Right atrium auricular region (tissue), 2 donors: ENCODE data around the gene BTF3L4. TPM values are rescaled to one million over a fixed set of nuclear protein-coding genes. Genes with fewer than 3 reads are reported as not detected.
"Not testable (repeated sequence)": the region's sequence is repeated elsewhere in the genome, so short reads cannot be mapped to it uniquely, and the experiment has no call there.

ENCODE experiments used
- DNase-seq: peaks from one replicate; pipeline ENCODE4 v3.0.0-alpha.2; 2019; ENCODE audit warnings: low spot score
- H3K27ac ChIP-seq, 2 donors: fragments of 200-600 bp; sonication (generic); 1 replicate in 1 of 2; 2 replicates in 1 of 2; pipeline ENCODE4 v1.5.1; 2016 to 2019
- H3K27me3 ChIP-seq, 2 donors: fragments of 200-600 bp; sonication (generic); one replicate each; pipeline versions ENCODE4 v1.5.1 to v1.6.0; 2017 to 2019
- H3K36me3 ChIP-seq: fragments of 200-600 bp; sonication (generic); one replicate; pipeline ENCODE4 v1.5.1; 2016
- H3K4me1 ChIP-seq, 2 donors: fragments of 200-600 bp; sonication (generic); one replicate each; pipeline versions ENCODE4 v1.5.1 to v1.6.0; 2017 to 2019
- H3K4me3 ChIP-seq, 2 donors: fragments of 200-600 bp; sonication (generic); 1 replicate in 1 of 2; 2 replicates in 1 of 2; pipeline ENCODE4 v1.5.1; 2017 to 2019; ENCODE audit warnings: mild to moderate bottlenecking in 1 of 2, moderate library complexity in 1 of 2
- H3K9me3 ChIP-seq, 2 donors: fragments of 200-600 bp; sonication (generic); one replicate each; pipeline ENCODE4 v1.5.1; 2019
- CTCF ChIP-seq, 2 donors: fragments of 200-600 bp; sonication (generic); IDR thresholded peaks; one replicate each; pipeline ENCODE4 v1.5.1; 2019; ENCODE audit warnings: antibody characterized with exemption in 2 of 2
- total RNA-seq, 2 donors: library from RNA; depleted of rRNA; stranded (reverse); fragments of >200 nt; gene quantifications; one replicate each; pipeline ENCODE4 v1.1.0, GENCODE V29; 2016

BTF3L4 gene
- total RNA-seq, 2 donors from 2014 or later = 37.9 to 38.9 TPM

DNA sequence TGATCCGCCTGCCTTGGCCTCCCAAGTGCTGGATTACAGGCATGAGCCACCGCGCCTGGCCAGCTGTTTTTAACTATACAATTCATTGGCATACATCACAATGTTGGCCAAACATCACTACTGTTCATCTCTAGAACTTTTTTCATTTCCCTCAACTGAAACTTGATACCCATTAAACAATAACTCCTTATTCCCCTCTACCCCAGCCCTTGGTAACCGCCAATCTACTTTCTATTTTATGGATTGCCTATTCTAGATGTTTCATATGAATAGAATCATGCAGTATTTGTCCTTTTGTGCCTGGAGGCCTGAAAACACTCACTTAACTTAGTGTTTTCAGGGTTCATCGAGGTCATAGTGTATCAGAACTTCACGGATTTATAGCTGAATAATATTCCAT is 16.2 kb downstream of the BTF3L4 start:
- Histone ChIP-seq H3K27ac (no peak overlapping the region), H3K36me3 (peaks cover 16% of the 10 kb centered on the region), H3K4me1 (no peaks in the 10 kb centered on the region), H3K27me3 (no peaks in the 10 kb centered on the region), H3K9me3 (no peaks in the 10 kb centered on the region), H3K4me3 (no peak overlapping the region)
- no peak for DNase-seq
- no peak for TF ChIP-seq CTCF (IDR thresholded peaks at IDR 0.05)

DNA sequence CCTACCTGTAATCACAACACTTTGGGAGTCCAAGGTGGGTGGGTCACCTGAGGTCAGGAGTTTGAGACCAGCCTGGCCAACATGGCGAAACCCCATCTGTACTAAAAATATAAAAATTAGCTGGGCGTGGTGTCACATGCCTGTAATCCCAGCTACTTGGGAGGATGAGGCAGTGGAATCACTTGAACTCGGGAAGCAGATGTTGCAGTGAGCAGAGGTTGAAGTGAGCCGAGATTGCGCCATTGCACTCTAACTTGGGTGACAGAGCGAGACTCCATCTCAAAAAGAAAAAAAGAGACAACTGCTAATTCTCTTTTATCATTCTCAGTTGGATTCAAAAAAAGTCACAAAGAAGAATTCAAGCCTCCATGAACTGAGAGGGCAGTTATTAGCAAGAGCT is 21.2 kb downstream of the BTF3L4 start:
- DNase-seq, H3K4me3 ChIP-seq, H3K27ac ChIP-seq, H3K9me3 ChIP-seq, H3K27me3 ChIP-seq, H3K4me1 ChIP-seq, H3K36me3 ChIP-seq: not testable (repeated sequence)

DNA sequence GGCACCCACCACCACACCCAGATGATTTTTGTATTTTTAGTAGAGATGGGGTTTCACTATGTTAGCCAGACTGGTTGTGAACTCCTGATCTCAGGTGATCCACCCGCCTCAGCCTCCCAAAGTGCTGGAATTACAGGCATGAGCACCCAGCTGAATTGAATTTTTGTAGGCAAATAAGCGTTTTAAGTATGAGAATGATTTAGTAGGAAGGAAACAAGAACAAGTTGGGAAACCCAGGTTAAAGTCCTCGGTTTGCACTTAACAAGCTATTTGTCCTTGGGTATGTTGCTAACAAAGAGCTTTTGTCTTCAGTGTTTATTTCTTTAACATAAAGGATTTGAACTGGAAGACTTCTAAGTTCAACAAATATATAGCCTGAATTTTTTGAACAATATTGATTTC is 23.9 kb downstream of the BTF3L4 start:
- no peak for DNase-seq
- Histone ChIP-seq H3K4me1 (no peaks in the 10 kb centered on the region), H3K9me3 (no peaks in the 10 kb centered on the region), H3K27ac (no peak overlapping the region), H3K27me3 (no peaks in the 10 kb centered on the region), H3K36me3 (peaks cover 6% of the 10 kb centered on the region), H3K4me3 (no peak overlapping the region)
- TF ChIP-seq CTCF (IDR thresholded peaks at IDR 0.05) = no peak

DNA sequence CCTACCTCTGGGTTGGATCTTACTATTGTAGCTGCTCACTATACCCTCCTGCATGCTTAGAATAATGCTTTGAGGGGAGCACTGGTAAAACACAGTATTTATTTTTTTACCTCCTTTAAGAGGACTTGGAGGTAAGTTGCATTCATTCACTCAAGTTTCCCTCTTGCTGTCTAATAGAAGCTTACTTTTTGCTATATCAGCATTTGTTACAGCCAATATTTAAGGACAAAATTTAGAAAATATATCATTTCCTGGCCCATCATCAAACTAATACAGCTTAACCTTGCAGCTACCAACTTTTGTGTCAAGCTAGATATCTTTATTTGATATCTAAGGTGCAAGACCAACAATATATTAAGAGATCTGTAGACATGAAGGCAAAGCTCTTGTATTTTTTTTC is 31.8 kb downstream of the BTF3L4 start:
- H3K4me3 ChIP-seq, H3K4me1 ChIP-seq, DNase-seq, H3K9me3 ChIP-seq, H3K27ac ChIP-seq, H3K27me3 ChIP-seq: not testable (repeated sequence)
- peaks cover 27% of the 10 kb centered on the region for H3K36me3 ChIP-seq

GRCh38 chr1:52094300-52094699 is 38.2 kb downstream of the BTF3L4 start:
- not testable (repeated sequence) for H3K4me1 ChIP-seq, H3K27ac ChIP-seq, H3K9me3 ChIP-seq, DNase-seq, H3K4me3 ChIP-seq, H3K27me3 ChIP-seq, H3K36me3 ChIP-seq

DNA sequence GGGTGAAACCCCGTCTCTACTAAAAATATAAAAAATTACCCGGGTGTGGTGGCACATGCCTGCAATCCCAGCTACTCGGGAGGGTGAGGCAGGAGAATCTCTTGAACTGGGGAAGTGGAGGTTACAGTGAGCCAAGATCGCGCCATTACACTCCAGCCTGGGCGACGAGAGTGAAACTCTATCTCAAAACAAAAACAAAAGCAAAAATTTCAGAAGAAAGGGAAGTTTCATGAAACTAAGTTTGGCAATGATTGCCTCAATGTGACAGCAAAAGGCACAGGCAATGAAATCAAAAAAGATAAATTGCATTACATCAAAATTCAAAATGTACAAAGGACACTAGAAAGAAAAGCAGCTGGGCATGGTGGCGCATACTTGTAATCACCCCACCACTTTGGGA is 40.1 kb downstream of the BTF3L4 start:
- Histone ChIP-seq H3K27me3 (no peaks in the 10 kb centered on the region), H3K4me1 (no peaks in the 10 kb centered on the region), H3K4me3 (no peak overlapping the region), H3K9me3 (no peaks in the 10 kb centered on the region), H3K27ac (no peak overlapping the region), H3K36me3 (no peaks in the 10 kb centered on the region)
- DNase-seq = no peak
- no peak for TF ChIP-seq CTCF (IDR thresholded peaks at IDR 0.05)

DNA sequence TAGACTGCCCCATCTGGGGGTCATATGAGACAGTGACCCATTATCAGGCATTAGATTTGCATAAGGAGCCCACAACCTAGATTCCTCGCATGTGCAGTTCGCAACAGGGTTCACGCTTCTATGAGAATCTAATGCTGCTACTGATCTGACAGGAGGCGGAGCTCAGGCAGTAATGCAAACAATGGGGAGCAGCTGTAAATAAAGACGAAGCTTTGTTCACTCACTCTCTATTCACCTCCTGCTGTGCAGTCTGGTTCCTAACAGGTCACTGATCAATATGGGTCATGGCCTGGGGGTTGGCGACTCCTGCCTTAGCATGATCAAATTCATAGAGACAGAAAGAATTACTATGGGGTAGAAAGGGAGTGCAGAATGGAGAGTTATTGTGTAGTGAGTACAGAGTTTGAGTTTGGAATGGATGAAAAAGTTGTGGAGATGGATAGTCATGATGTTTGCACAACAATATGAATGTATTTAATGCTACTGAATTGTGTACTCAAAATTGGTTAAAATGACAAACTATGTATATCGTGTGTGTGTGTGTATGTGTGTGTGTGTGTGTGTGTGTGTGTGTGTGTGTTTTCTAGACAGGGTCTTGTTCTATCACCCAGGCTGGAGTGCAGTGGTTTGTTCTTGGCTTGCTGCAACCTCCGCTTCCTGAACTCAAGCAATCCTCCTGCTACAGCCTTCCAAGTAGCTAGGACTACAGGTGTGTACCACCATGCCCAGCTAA is 42.2 kb downstream of the BTF3L4 start:
- no peak for DNase-seq
- Histone ChIP-seq H3K27ac (no peak overlapping the region), H3K36me3 (no peaks in the 10 kb centered on the region), H3K27me3 (no peaks in the 10 kb centered on the region), H3K9me3 (no peaks in the 10 kb centered on the region), H3K4me1 (no peaks in the 10 kb centered on the region), H3K4me3 (no peak overlapping the region)
- no peak for TF ChIP-seq CTCF (IDR thresholded peaks at IDR 0.05)
